ENCODE measurements around the gene VILL. TPM values are rescaled to one million over a fixed set of nuclear protein-coding genes. Genes with fewer than 3 reads are reported as not detected.

The VILL gene
- total and polyA plus RNA-seq, 5 experiments from 2014 or later = 12.3 to 41.9 (median 21.6) TPM

DNA sequence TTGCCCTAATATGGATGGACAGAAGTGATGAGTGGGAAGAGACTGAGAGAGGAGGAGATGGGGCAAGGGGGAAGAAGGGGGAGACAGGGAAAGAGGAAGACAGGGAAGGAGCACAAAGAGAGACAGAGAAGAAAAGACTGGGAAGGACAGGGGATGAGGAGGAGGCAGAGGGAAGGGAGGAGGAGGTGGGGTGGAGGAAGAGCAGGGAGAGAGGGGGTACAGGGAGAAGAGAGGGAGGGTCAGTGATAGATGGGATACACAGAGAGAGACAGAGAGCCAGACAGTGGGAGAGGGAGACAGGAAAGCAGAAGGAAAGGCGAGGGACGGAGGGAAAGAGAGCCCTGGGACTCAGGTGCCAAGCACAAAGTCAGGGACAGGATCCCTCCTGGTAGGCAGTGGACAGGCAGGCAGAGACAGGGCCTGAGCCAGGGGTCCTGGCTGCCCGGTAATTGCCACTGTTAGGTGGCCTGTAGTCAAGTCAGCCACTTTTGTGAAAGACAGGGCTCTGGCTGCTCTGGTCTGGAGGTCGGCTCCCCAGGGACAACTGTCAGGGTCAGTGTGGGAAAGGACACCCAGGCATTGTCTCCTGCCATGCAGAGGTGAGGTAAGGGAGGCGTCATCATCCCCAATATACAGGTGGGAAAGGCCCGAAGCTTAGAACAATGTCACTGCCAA is 9.8 kb downstream of the VILL start:
- ATAC-seq (no peak), DNase-seq (peak in 1 of 10 donors; percentile 54)
- peak overlapping the region in 1 of 10 donors; percentile 49 for H3K4me3 Mint-ChIP-seq
- H3K36me3 Mint-ChIP-seq = peaks cover 0 to 36% (median 8%) of the 10 kb centered on the region in 3 donors
- POLR2A ChIA-PET = no interaction called here
- H3K4me1 Mint-ChIP-seq = peaks cover 38 to 60% (median 52%) of the 10 kb centered on the region in 4 donors
- no peaks in the 10 kb centered on the region for H3K9me3 Mint-ChIP-seq
- H3K27ac Mint-ChIP-seq = peak overlapping the region in 6 of 10 donors; percentile 37 to 79 (median 48)
- H3K27me3 Mint-ChIP-seq = no peaks in the 10 kb centered on the region

DNA sequence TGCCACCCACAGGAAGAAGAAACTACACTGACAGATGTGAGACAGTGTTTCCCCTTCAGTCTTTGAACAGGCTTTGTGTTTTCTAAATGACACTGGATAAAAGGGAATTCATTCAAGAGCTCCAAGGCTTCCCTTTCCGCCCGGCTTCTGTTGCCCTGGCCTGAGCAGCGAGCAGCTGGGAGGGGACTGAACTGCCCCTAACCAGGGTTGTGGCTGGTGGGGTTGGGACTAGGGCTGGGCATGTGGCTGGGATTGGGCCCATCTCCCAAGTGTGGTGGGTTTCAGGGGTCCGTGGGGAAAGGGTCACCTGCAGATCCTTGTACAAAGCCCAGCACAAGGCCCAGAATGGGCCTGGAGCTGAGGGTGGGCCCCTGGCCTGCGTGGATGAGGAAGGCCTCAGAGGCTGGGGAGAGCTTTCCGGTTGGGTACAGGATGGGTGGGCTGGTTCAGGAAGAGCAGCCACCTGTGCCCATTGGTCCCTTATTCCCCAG is 10.4 kb downstream of the VILL start:
- DNase-seq = no peak
- Mint-ChIP-seq H3K36me3 (peaks cover 0 to 37% (median 8%) of the 10 kb centered on the region in 3 donors), H3K4me1 (peaks cover 32 to 54% (median 46%) of the 10 kb centered on the region in 4 donors), H3K27me3 (no peaks in the 10 kb centered on the region), H3K27ac (peak overlapping the region in 1 of 10 donors; percentile 44), H3K9me3 (no peaks in the 10 kb centered on the region), H3K4me3 (no peak overlapping the region)
- ATAC-seq = no peak
- POLR2A ChIA-PET = no interaction called here

DNA sequence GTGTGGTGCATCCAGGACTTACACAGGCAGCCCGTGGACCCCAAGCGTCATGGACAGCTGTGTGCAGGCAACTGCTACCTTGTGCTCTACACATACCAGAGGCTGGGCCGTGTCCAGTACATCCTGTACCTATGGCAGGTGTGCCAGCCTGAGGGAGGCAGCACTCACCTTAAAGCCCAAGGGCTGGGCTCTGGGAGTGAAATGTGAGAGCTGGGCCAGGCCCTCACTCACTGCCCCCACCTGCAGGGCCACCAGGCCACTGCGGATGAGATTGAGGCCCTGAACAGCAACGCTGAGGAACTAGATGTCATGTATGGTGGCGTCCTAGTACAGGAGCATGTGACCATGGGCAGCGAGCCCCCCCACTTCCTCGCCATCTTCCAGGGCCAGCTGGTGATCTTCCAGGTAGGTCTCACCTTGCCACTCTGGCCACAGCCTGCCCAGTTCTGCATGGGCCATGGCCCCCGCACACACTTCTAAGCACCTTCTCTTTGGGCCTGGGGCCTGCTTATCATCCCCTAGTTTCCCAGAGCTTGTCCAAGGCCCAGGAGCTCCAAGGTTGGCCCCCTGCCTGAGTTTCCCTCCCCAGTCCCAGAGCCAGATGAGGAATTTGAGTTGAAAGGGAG is 11.0 kb downstream of the VILL start:
- Mint-ChIP-seq H3K27ac (peak overlapping the region in 2 of 10 donors; percentile 31 to 44), H3K36me3 (peaks cover 0 to 33% (median 4%) of the 10 kb centered on the region in 3 donors), H3K27me3 (no peaks in the 10 kb centered on the region), H3K4me3 (no peak overlapping the region), H3K4me1 (peaks cover 29 to 48% (median 40%) of the 10 kb centered on the region in 4 donors), H3K9me3 (no peaks in the 10 kb centered on the region)
- DNase-seq (peak in 1 of 10 donors; percentile 56), ATAC-seq (no peak)
- POLR2A ChIA-PET = no interaction called here

DNA sequence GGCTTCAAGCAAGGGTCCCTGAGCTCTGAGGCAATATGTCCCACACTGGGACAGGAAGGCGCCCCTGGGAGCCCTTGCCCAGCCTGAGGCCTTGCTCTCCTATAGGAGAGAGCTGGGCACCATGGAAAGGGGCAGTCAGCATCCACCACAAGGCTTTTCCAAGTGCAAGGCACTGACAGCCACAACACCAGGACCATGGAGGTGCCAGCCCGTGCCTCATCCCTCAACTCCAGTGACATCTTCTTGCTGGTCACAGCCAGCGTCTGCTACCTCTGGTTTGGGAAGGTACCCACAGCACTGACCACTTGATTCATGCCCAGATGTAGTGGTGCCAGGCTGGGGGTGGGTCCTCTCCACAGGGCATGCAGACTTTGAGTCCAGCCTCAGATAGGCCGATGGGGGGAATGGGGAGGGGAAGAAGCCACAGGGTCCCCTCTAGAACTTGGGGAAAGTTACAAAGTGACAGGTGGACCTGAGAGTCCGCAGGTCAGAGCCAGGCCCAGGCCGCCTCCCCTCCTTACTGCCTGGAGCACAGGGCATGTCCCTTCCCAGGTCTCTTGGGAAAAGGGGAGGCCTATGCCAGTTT is 11.8 kb downstream of the VILL start:
- peaks cover 24 to 42% (median 32%) of the 10 kb centered on the region in 4 donors for H3K4me1 Mint-ChIP-seq
- H3K9me3 Mint-ChIP-seq = no peaks in the 10 kb centered on the region
- no peak overlapping the region for H3K4me3 Mint-ChIP-seq
- peak overlapping the region in 1 of 10 donors; percentile 21 for H3K27ac Mint-ChIP-seq
- H3K36me3 Mint-ChIP-seq = peaks cover 0 to 30% (median 0%) of the 10 kb centered on the region in 3 donors
- POLR2A ChIA-PET = no interaction called here
- DNase-seq (peak in 1 of 10 donors; percentile 56), ATAC-seq (no peak)
- no peaks in the 10 kb centered on the region for H3K27me3 Mint-ChIP-seq

DNA sequence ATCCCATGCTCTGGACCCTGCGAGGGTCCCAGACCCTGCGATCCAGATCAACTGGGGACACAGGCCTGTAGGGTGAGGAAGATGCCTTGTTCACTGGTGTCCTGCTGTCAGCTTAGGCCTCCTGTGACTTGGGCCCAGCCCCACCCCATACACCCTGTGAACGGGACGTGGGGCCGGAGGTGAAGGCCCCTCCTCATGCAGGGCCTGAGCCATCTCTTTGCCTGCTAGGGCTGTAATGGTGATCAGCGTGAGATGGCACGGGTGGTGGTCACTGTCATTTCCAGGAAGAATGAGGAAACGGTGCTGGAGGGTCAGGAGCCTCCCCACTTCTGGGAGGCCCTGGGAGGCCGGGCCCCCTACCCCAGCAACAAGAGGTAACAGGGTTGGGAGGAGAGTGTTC is 12.4 kb downstream of the VILL start:
- no peak overlapping the region for H3K4me3 Mint-ChIP-seq
- POLR2A ChIA-PET = interaction anchor here (1.4 kb wide), 1 partner anchor 162 kb away, joined by 4 read pairs; the partner anchor contains the start of gene OXSR1
- H3K9me3 Mint-ChIP-seq = no peaks in the 10 kb centered on the region
- H3K4me1 Mint-ChIP-seq = peaks cover 24 to 38% (median 30%) of the 10 kb centered on the region in 4 donors
- H3K36me3 Mint-ChIP-seq = peaks cover 0 to 31% (median 0%) of the 10 kb centered on the region in 3 donors
- DNase-seq (peak in 1 of 10 donors; percentile 57), ATAC-seq (no peak)
- H3K27ac Mint-ChIP-seq = peak overlapping the region in 8 of 10 donors; percentile 28 to 88 (median 74)
- H3K27me3 Mint-ChIP-seq = no peaks in the 10 kb centered on the region

DNA sequence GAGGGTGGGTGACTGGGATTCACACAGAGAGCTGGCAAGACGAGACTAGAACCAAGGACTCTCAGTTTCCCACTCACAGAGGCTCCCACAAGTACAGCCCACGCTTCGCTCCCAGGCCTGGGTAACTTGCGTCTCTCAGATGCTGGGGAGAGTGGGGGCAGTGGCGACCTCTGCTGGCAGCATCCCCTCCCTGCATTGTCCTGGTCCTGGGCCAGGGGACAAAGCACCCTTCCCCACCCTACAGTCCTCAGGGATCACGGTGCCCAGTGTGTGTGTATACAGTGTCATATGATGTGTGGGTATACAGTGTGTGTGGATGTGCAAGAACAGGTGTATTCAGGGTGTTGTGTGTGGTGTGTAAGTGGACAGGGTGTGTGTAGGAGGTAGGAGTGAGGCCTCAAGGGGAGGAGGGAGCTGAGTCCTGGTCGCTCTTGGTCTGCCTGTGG is 12.8 kb downstream of the VILL start:
- POLR2A ChIA-PET = interaction anchor here (0.8 to 1.4 kb wide), 2 partner anchors 19 to 162 kb away, joined by 4 to 5 read pairs; partner anchors contain the start of gene OXSR1
- DNase-seq = peak; percentile 34 to 78 (median 50)
- peak; percentile 40 to 64 for ATAC-seq
- Mint-ChIP-seq H3K27me3 (no peaks in the 10 kb centered on the region), H3K27ac (peak overlapping the region in 8 of 10 donors; percentile 28 to 88 (median 77)), H3K36me3 (peaks cover 0 to 31% (median 0%) of the 10 kb centered on the region in 3 donors), H3K4me1 (peaks cover 20 to 33% (median 27%) of the 10 kb centered on the region in 4 donors), H3K9me3 (no peaks in the 10 kb centered on the region), H3K4me3 (no peak overlapping the region)

DNA sequence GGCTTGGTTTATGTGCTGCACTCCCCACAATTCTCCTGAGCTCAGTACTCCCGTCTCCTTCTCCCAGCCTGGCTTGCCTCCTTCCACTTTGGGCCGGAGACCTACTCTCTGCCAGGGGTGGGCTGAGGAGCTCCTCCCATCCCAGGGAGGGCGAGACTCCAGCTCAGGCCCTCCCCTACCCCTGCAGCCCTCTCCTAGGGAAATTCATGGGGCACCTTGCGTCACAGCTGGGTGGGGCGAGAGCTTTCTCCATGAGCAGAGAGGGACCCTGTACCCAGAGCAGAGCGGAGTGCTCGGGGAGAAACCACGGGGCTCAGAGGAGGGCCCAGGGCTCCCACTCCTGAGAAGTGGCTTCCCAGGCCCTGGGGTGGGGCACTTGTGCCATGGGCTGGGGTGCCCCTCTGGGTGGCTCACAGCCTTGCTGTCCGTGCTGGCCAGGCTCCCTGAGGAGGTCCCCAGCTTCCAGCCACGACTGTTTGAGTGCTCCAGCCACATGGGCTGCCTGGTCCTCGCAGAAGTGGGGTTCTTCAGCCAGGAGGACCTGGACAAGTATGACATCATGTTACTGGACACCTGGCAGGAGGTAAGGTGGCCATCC is 13.3 kb downstream of the VILL start:
- H3K27ac Mint-ChIP-seq = peak overlapping the region; percentile 28 to 88 (median 64)
- no peak overlapping the region for H3K4me3 Mint-ChIP-seq
- no peaks in the 10 kb centered on the region for H3K9me3 Mint-ChIP-seq
- peaks cover 15 to 28% (median 23%) of the 10 kb centered on the region in 4 donors for H3K4me1 Mint-ChIP-seq
- POLR2A ChIA-PET = interaction anchor here (0.8 to 1.4 kb wide), 2 partner anchors 19 to 161 kb away, joined by 4 to 5 read pairs; partner anchors contain the start of gene OXSR1
- H3K27me3 Mint-ChIP-seq = no peaks in the 10 kb centered on the region
- peaks cover 0 to 31% (median 0%) of the 10 kb centered on the region in 3 donors for H3K36me3 Mint-ChIP-seq
- ATAC-seq = no peak
- DNase-seq = peak in 1 of 10 donors; percentile 47

DNA sequence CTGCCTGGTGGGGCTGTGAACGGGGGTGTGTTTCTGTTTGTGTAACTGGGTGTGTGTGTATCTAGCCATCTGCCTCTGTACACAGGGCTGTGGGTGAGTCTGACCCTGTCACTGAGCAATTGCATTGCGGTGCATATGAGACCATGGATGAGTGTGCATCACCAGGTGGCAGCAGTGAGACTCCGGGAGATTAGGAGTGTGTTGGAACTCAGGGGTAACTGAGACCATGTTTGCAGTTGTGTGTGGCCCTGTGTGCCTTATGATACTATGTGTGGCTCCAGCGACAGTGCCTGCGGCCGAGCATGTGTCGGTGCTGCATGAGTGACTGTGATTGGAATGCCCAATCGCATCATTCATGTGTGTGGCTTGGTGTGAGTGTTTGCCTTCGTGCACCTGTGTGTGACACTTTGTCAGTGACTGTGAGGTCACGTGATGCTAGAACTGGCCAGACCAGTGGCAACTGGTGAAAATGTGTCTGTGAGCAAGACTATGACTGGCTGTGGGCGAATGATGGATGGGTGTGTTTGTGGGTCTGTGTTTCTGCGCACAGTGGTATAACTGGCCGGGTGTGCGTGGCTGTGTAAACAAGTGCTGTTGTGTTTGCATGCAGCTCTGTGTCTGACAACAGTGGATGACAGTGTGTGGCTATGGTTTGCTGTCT is 14.0 kb downstream of the VILL start:
- ATAC-seq (peak; percentile 55 to 73), DNase-seq (peak in 5 of 10 donors; percentile 14 to 75 (median 35))
- POLR2A ChIA-PET = no interaction called here
- Mint-ChIP-seq H3K36me3 (peaks cover 0 to 31% (median 0%) of the 10 kb centered on the region in 3 donors), H3K9me3 (no peaks in the 10 kb centered on the region), H3K4me1 (peaks cover 10 to 22% (median 19%) of the 10 kb centered on the region in 4 donors), H3K27ac (peak overlapping the region in 9 of 10 donors; percentile 1 to 87 (median 58)), H3K4me3 (no peak overlapping the region), H3K27me3 (no peaks in the 10 kb centered on the region)

DNA sequence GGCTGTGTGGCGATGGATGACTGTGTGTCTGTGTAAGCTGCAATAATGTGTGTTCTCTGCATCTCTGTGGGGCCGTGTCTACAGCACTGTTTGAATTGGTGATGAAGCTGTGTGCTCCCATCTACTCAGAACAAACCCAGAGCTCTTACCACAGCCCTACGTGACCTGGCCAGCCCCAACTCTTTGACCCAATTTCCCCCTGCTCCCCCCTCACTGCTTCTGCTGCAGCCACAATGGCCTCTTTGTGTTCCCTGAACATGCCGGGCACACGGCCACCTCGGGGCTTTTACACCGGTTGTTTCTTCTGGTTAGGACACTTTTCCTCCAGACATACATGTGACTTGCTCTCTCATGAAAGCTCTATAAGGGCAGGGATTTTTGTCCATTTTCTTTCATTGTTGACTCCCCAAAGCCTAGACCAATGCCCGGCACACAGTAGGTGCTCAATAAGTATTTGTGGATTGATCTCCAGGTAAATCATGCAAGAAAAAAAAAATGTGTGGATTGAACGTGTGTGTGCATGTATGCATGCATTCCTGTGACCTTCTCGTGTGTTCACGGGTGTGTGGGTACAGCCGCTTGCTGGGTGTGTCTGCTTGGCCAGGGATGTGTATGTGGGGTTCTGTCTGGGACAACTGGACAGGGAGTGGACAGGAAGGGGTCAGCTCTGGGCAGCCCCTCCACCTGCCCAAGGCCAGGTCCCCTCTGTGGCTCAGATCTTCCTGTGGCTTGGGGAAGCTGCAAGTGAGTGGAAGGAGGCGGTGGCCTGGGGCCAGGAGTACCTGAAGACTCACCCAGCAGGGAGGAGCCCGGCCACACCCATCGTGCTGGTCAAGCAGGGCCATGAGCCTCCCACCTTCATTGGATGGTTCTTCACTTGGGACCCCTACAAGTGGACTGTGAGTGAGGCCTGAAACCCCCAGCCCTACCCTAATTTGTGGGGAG is 14.8 kb downstream of the VILL start:
- Mint-ChIP-seq H3K4me3 (no peak overlapping the region), H3K9me3 (no peaks in the 10 kb centered on the region), H3K36me3 (peaks cover 0 to 23% (median 0%) of the 10 kb centered on the region in 3 donors), H3K27me3 (no peaks in the 10 kb centered on the region), H3K27ac (peak overlapping the region in 9 of 10 donors; percentile 1 to 87 (median 60)), H3K4me1 (peaks cover 9 to 20% (median 14%) of the 10 kb centered on the region in 4 donors)
- no peak for ATAC-seq
- DNase-seq = no peak
- POLR2A ChIA-PET = no interaction called here

DNA sequence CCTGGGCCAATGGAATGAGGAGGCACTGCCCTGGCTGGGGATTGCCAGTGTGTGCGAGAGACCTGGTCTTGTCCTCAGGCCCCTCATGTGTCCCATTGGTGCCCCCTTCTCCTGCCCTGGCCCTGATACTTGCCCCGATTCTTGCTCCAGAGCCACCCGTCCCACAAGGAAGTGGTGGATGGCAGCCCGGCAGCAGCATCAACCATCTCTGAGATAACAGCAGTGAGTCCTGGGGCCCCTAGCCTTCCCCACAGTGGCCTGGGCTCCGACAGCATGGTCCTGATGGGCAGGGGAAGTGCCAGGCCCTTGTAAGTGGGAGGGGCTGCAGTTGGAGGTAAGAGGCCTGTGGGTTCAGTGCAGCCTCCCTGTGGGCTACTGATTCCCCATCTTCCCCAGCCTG is 15.4 kb downstream of the VILL start:
- ATAC-seq (no peak), DNase-seq (no peak)
- H3K36me3 Mint-ChIP-seq = peaks cover 0 to 19% (median 0%) of the 10 kb centered on the region in 3 donors
- no peaks in the 10 kb centered on the region for H3K27me3 Mint-ChIP-seq
- H3K4me1 Mint-ChIP-seq = peaks cover 9 to 20% (median 14%) of the 10 kb centered on the region in 4 donors
- POLR2A ChIA-PET = interaction anchor here (0.6 kb wide), 1 partner anchor 274 kb away, joined by 6 read pairs; no protein-coding TSS in a partner anchor
- no peaks in the 10 kb centered on the region for H3K9me3 Mint-ChIP-seq
- H3K4me3 Mint-ChIP-seq = no peak overlapping the region
- H3K27ac Mint-ChIP-seq = peak overlapping the region in 1 of 10 donors; percentile 15
